Mesothelial cell of epicardium (in vitro differentiated cells): ENCODE results near the gene ACO1. TPM values are rescaled to one million over a fixed set of nuclear protein-coding genes. Genes with fewer than 3 reads are reported as not detected.
"Not testable (repeated sequence)": the region's sequence is repeated elsewhere in the genome, so short reads cannot be mapped to it uniquely, and the experiment has no call there.

ENCODE experiments used
- DNase-seq, 2 experiments: peaks; one replicate each; pipeline ENCODE4 v3.0.0; 2021; ENCODE audit warnings: low spot score in 2 of 2; ENCODE audit not compliant: unreplicated experiment in 2 of 2
- H3K27ac Mint-ChIP-seq: 2 replicates; pipeline ENCODE4 v1.8.0; 2021; ENCODE audit warnings: mixed read lengths
- H3K27me3 Mint-ChIP-seq: 2 replicates; pipeline ENCODE4 v1.8.0; 2021; ENCODE audit warnings: low read depth, mixed read lengths
- H3K36me3 Mint-ChIP-seq: 2 replicates; pipeline ENCODE4 v1.8.0; 2021; ENCODE audit warnings: mixed read lengths
- H3K4me1 Mint-ChIP-seq: 2 replicates; pipeline ENCODE4 v1.8.0; 2021; ENCODE audit warnings: mixed read lengths
- H3K4me3 Mint-ChIP-seq: 2 replicates; pipeline ENCODE4 v1.8.0; 2021; ENCODE audit warnings: mild to moderate bottlenecking, moderate library complexity, mixed read lengths
- H3K9me3 Mint-ChIP-seq: 2 replicates; pipeline ENCODE4 v1.8.0; 2021; ENCODE audit warnings: mixed read lengths
- total RNA-seq: library from RNA; stranded (reverse); gene quantifications from 3 replicates; pipeline ENCODE4 v1.2.1, GENCODE V29; 2021
- TF ChIP-seq, protein P1 (sequence below): fragments of 200-600 bp; sonication (generic); IDR thresholded peaks from one replicate; pipeline ENCODE4 v1.5.0; 2021; ENCODE audit warnings: antibody characterized with exemption; ENCODE audit not compliant: unreplicated experiment

The ACO1 gene
- total RNA-seq, 1 donor from 2014 or later = 24.6 TPM

DNA sequence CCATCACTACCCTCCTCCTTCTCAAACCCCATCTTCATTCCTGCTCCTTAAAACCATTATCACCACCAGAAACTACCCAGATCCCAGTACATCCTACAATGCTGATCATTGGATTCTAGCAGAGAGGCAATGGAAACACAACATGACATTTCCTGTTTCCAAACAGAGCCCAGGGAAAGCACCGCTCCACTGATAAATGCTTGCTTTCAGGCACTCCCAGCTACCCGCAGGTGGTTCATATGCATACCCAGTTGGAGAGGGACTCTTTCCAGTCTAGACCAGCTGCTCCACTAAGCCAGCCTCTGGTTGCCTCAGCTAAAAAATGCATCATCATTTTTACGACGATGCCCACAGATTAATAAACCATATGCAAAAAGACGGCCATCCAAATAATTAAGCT is 39.2 kb upstream of the ACO1 start:
- H3K4me3 Mint-ChIP-seq = no peak overlapping the region
- TF ChIP-seq, protein P1, sequence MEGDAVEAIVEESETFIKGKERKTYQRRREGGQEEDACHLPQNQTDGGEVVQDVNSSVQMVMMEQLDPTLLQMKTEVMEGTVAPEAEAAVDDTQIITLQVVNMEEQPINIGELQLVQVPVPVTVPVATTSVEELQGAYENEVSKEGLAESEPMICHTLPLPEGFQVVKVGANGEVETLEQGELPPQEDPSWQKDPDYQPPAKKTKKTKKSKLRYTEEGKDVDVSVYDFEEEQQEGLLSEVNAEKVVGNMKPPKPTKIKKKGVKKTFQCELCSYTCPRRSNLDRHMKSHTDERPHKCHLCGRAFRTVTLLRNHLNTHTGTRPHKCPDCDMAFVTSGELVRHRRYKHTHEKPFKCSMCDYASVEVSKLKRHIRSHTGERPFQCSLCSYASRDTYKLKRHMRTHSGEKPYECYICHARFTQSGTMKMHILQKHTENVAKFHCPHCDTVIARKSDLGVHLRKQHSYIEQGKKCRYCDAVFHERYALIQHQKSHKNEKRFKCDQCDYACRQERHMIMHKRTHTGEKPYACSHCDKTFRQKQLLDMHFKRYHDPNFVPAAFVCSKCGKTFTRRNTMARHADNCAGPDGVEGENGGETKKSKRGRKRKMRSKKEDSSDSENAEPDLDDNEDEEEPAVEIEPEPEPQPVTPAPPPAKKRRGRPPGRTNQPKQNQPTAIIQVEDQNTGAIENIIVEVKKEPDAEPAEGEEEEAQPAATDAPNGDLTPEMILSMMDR = no peak
- H3K27me3 Mint-ChIP-seq = peaks cover 13% of the 10 kb centered on the region
- no peak overlapping the region for H3K27ac Mint-ChIP-seq
- no peaks in the 10 kb centered on the region for H3K9me3 Mint-ChIP-seq
- no peaks in the 10 kb centered on the region for H3K36me3 Mint-ChIP-seq
- DNase-seq = no peak
- peaks cover 2% of the 10 kb centered on the region for H3K4me1 Mint-ChIP-seq

DNA sequence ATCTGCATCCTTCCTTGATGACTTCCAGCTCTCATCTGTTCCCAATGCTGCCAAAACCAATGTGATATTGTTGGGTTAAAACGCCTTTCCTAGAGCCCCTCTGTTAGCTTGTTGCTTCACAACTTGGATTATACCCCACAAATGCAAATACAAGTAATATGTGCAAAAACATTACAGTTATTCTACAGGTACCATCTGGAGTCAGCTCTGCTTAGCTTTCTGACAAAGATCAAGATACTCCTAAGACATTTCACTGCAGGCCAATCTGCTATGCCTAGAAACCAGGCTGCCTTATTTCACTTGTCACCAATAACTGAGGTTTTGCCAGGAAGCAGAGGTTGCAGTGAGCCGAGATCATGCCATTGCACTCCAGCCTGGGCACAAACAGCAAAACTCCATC is 36.9 kb upstream of the ACO1 start:
- no peak for DNase-seq
- H3K4me1 Mint-ChIP-seq = peaks cover 3% of the 10 kb centered on the region
- no peak overlapping the region for H3K27ac Mint-ChIP-seq
- H3K4me3 Mint-ChIP-seq = no peak overlapping the region
- peaks cover 13% of the 10 kb centered on the region for H3K27me3 Mint-ChIP-seq
- TF ChIP-seq, protein P1 = no peak
- H3K9me3 Mint-ChIP-seq = no peaks in the 10 kb centered on the region
- no peaks in the 10 kb centered on the region for H3K36me3 Mint-ChIP-seq

- no peaks in the 10 kb centered on the region for H3K36me3 Mint-ChIP-seq
- H3K9me3 Mint-ChIP-seq = no peaks in the 10 kb centered on the region
- TF ChIP-seq, protein P1 = no peak
- no peak overlapping the region for H3K27ac Mint-ChIP-seq
- H3K27me3 Mint-ChIP-seq = peaks cover 13% of the 10 kb centered on the region
- H3K4me3 Mint-ChIP-seq = no peak overlapping the region
- peaks cover 3% of the 10 kb centered on the region for H3K4me1 Mint-ChIP-seq
- DNase-seq = no peak
These were observed 36.2 kb upstream of the ACO1 start for GRCh38 chr9:32348106-32348695.

- Mint-ChIP-seq H3K27ac (no peak overlapping the region), H3K4me1 (peaks cover 1% of the 10 kb centered on the region), H3K4me3 (no peak overlapping the region), H3K27me3 (peaks cover 13% of the 10 kb centered on the region), H3K9me3 (no peaks in the 10 kb centered on the region), H3K36me3 (no peaks in the 10 kb centered on the region)
- TF ChIP-seq, protein P1 = no peak
- no peak for DNase-seq
These were observed 35.4 kb upstream of the ACO1 start for GRCh38 chr9:32349013-32349412.

- Mint-ChIP-seq H3K4me1 (peaks cover 1% of the 10 kb centered on the region), H3K27me3 (peaks cover 8% of the 10 kb centered on the region), H3K9me3 (no peaks in the 10 kb centered on the region), H3K27ac (no peak overlapping the region), H3K36me3 (no peaks in the 10 kb centered on the region), H3K4me3 (no peak overlapping the region)
- TF ChIP-seq, protein P1 = peak; percentile 47
- no peak for DNase-seq
These were observed 33.8 kb upstream of the ACO1 start for GRCh38 chr9:32350682-32351081.

DNA sequence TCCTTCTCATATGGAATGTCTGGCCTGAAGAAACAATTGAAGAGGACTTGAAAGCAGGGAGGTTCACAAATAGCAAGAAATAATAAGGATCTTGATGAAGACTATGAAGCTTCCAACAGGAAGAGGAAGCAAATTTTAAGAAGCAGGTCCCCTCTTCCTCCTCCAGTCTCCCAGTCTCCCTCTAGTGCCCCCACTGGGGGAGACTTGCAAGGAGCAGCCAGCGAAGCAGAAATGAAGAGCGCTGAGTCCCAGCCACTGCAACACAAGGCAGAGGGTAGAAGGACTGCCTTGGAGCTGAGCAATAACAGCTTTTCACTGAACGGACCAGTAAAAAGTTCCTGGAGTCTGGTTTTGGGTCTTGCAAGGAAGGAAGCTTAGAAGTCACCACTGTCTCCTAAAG is 32.6 kb upstream of the ACO1 start:
- H3K27ac Mint-ChIP-seq = no peak overlapping the region
- H3K9me3 Mint-ChIP-seq = no peaks in the 10 kb centered on the region
- H3K4me1 Mint-ChIP-seq = peaks cover 1% of the 10 kb centered on the region
- peaks cover 4% of the 10 kb centered on the region for H3K27me3 Mint-ChIP-seq
- DNase-seq = no peak
- H3K4me3 Mint-ChIP-seq = no peak overlapping the region
- TF ChIP-seq, protein P1 = no peak
- no peaks in the 10 kb centered on the region for H3K36me3 Mint-ChIP-seq

DNA sequence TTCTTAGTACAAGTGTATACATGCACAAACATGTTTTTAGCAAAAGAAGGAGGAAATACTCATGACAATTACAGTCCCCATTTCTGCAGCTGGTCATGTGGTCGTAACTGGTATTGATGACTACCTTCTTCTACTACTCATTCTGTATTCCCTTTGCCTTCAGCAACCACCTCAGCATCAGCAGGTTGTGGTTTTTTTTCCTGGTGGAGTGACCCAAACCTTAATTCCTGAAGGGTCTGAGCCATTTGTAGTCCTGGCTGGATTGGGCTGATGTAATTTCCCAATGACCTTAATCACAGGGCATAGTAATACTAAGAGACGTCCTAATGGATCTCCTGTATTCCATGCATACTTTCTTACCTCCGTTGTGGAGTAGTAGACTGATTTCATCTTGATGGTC is 31.0 kb upstream of the ACO1 start:
- H3K27me3 Mint-ChIP-seq, H3K36me3 Mint-ChIP-seq, H3K9me3 Mint-ChIP-seq, H3K4me1 Mint-ChIP-seq, H3K27ac Mint-ChIP-seq, H3K4me3 Mint-ChIP-seq, DNase-seq: not testable (repeated sequence)
